PC-9 (cell line): ENCODE measurements around the gene ITPKB.

Experiments used
- EZH2 ChIP-seq: fragments of 200-600 bp; sonication (generic); IDR thresholded peaks from 2 replicates; pipeline ENCODE4 v1.8.0; 2017; ENCODE audit warnings: antibody characterized with exemption, low read depth
- TF ChIP-seq, protein P1 (sequence below): fragments of 200-600 bp; sonication (generic); conservative IDR thresholded peaks from 2 replicates; pipeline ENCODE4 v1.6.1; 2017; ENCODE audit warnings: mixed run types, antibody characterized with exemption, mild to moderate bottlenecking, moderate library complexity

- TF ChIP-seq, protein P1, sequence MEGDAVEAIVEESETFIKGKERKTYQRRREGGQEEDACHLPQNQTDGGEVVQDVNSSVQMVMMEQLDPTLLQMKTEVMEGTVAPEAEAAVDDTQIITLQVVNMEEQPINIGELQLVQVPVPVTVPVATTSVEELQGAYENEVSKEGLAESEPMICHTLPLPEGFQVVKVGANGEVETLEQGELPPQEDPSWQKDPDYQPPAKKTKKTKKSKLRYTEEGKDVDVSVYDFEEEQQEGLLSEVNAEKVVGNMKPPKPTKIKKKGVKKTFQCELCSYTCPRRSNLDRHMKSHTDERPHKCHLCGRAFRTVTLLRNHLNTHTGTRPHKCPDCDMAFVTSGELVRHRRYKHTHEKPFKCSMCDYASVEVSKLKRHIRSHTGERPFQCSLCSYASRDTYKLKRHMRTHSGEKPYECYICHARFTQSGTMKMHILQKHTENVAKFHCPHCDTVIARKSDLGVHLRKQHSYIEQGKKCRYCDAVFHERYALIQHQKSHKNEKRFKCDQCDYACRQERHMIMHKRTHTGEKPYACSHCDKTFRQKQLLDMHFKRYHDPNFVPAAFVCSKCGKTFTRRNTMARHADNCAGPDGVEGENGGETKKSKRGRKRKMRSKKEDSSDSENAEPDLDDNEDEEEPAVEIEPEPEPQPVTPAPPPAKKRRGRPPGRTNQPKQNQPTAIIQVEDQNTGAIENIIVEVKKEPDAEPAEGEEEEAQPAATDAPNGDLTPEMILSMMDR = no peak
- no peak for TF ChIP-seq EZH2
Measured at GRCh38 chr1:226651041-226651731, 87.9 kb downstream of the ITPKB start.
